GM18507 (cell line): ENCODE data around the gene METRN.

Experiments used
- DNase-seq: peaks from one replicate; pipeline ENCODE4 v3.0.0; 2011; ENCODE audit warnings: low read depth; ENCODE audit not compliant: insufficient read length; ENCODE audit errors: extremely low spot score
- FAIRE-seq: peaks from 2 replicates; lab custom pipeline; 2011; peaks lifted over from hg19 to GRCh38; lab: Jason Lieb, UNC

METRN gene

GRCh38 chr16:765488-765865 is 50.6 kb downstream of the METRN start:
- DNase-seq: no peak
- no peak for FAIRE-seq

- FAIRE-seq (no peak), DNase-seq (no peak)
These were observed 51.3 kb downstream of the METRN start for GRCh38 chr16:766008-766819.

GRCh38 chr16:766820-767640 is 52.1 kb downstream of the METRN start:
- DNase-seq (no peak), FAIRE-seq (no peak)

- no peak for FAIRE-seq
- DNase-seq: no peak
These were observed 52.9 kb downstream of the METRN start for GRCh38 chr16:767743-768235.

GRCh38 chr16:768428-768827 is 53.5 kb downstream of the METRN start:
- DNase-seq: no peak
- no peak for FAIRE-seq
